ENCODE results near the gene MARCHF4. TPM values are rescaled to one million over a fixed set of nuclear protein-coding genes. Genes with fewer than 3 reads are reported as not detected.
"Not testable (repeated sequence)": the region's sequence is repeated elsewhere in the genome, so short reads cannot be mapped to it uniquely, and the experiment has no call there.

MARCHF4 gene
- total and polyA plus RNA-seq, 2 of the 8 experiments (the other 6 are each of a cell fraction or from before 2014, with no cell fraction given), result 1.9 to 2.9 TPM

DNA sequence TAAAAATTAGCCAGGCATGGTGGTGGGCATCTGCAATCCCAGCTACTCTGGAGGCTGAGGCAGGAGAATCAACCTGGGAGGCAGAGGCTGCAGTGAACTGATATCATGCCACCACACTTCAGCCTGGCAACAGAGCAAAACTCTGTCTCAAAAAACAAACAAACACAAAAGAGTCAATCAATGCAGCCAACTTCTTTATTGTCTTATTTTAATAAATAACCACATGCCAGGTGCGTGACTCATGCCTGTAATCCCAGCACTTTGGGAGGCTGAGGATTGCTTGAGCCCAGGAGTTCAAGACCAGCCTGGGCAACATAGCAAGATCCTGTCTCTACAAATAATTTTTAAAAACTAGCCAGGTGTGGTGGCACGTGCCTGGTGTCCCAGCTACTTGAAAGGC, 12.1 kb upstream of the MARCHF4 start:
- H3K14ac ChIP-seq (ENCODE audit: insufficient read length); H4K8ac ChIP-seq (ENCODE audit: extremely low read depth, insufficient read depth, low read length); H2BK12ac ChIP-seq (ENCODE audit: low read depth, low read length); H3K4me2 ChIP-seq (ENCODE audit: insufficient read depth in 1 of 2, low read depth in 2 of 2, low read length in 2 of 2); H3K9ac ChIP-seq (replicated peaks in 1 of 4; ENCODE audit: extremely low read depth in 1 of 4, low read depth in 3 of 4, low read length in 3 of 4); H3K79me2 ChIP-seq (ENCODE audit: control insufficient read depth in 1 of 2, insufficient read depth in 2 of 2, low read length in 2 of 2); H3K9me3 ChIP-seq (ENCODE audit: insufficient read depth in 2 of 2, low read depth in 1 of 2, low read length in 1 of 2); H3K4me3 ChIP-seq (ENCODE audit: extremely low read depth in 1 of 4, insufficient read depth in 2 of 4, low read depth in 3 of 4, low read length in 4 of 4); H4K20me1 ChIP-seq (replicated peaks in 1 of 2; ENCODE audit: control insufficient read depth in 1 of 2, insufficient read depth in 2 of 2, low read length in 2 of 2); H3K4ac ChIP-seq (replicated peaks; ENCODE audit: insufficient read length, low read depth, low read length); H3K36me3 ChIP-seq (ENCODE audit: control insufficient read depth in 2 of 4, insufficient read depth in 4 of 4, low read length in 3 of 4); H2BK5ac ChIP-seq (ENCODE audit: low read depth, low read length); H3K23ac ChIP-seq (ENCODE audit: insufficient read length); DNase-seq (ENCODE audit: low read depth in 1 of 2, low spot score in 2 of 2); H3K56ac ChIP-seq (replicated peaks; ENCODE audit: insufficient read length, low read depth, low read length); H4K5ac ChIP-seq (ENCODE audit: insufficient read length, low read depth, low read length); H2BK20ac ChIP-seq (ENCODE audit: low read length); H2BK120ac ChIP-seq (replicated peaks; ENCODE audit: low read depth, low read length); H4K91ac ChIP-seq (replicated peaks; ENCODE audit: insufficient read length, low read length); H2AFZ ChIP-seq (ENCODE audit: low read length); H3K27me3 ChIP-seq (replicated peaks in 1 of 4; ENCODE audit: control insufficient read depth in 3 of 4, extremely low read depth in 1 of 4, insufficient read depth in 3 of 4, low read length in 3 of 4); H3K4me1 ChIP-seq (replicated peaks in 1 of 4; ENCODE audit: control insufficient read depth in 3 of 4, insufficient read depth in 4 of 4, low read length in 3 of 4); FAIRE-seq; H3K27ac ChIP-seq (ENCODE audit: low read depth, low read length); H2BK15ac ChIP-seq (ENCODE audit: low read length); H3K23me2 ChIP-seq (ENCODE audit: low read depth, low read length); H2AK5ac ChIP-seq (ENCODE audit: low read depth, low read length); H3K79me1 ChIP-seq (ENCODE audit: low read depth, low read length); CTCF ChIA-PET (ENCODE audit: partially characterized antibody); H3K18ac ChIP-seq (ENCODE audit: extremely low read depth, low read length): not testable (repeated sequence)
- 95% methylated on average over 2 of the region's 2 CpGs; no CpG with 5 or more reads in 1 of the 2 experiments for WGBS, 2 experiments (ENCODE audit: extremely low coverage in 1 of 2, insufficient coverage in 1 of 2, insufficient read length in 1 of 2, insufficient replicate concordance in 2 of 2, low coverage in 1 of 2, low lambda C conversion rate in 2 of 2, missing lambda C conversion rate in 1 of 2)
- POLR2A ChIA-PET (ENCODE audit: partially characterized antibody), result interaction anchor here (1.5 kb wide), 1 partner anchor 8 kb away, joined by 3 read pairs; no protein-coding TSS in a partner anchor

Data from H1 (cell line).